HG03565 (cell line): ENCODE measurements around the gene KLHL11.
"Not testable (repeated sequence)": the region's sequence is repeated elsewhere in the genome, so short reads cannot be mapped to it uniquely, and the experiment has no call there.

Source experiments
- ATAC-seq: cut with Tn5 transposase; IDR thresholded peaks from one replicate; pipeline ENCODE4 v1.9.1; 2021; ENCODE audit warnings: mild to moderate bottlenecking, moderate library complexity; ENCODE audit not compliant: unreplicated experiment

Gene KLHL11

GRCh38 chr17:41888332-41888965, 23.2 kb upstream of the KLHL11 start:
- ATAC-seq = no peak

GRCh38 chr17:41885733-41886132, 20.5 kb upstream of the KLHL11 start:
- ATAC-seq = no peak

- no peak for ATAC-seq
These were observed 17.5 kb upstream of the KLHL11 start for GRCh38 chr17:41882756-41883155.

- ATAC-seq = no peak
These were observed 14.9 kb upstream of the KLHL11 start for GRCh38 chr17:41880130-41880529.

- not testable (repeated sequence) for ATAC-seq
These were observed 9.1 kb upstream of the KLHL11 start for GRCh38 chr17:41874293-41874670.

- ATAC-seq = no peak
These were observed 8.5 kb upstream of the KLHL11 start for GRCh38 chr17:41873559-41874292.

GRCh38 chr17:41871789-41872188, 6.6 kb upstream of the KLHL11 start:
- no peak for ATAC-seq

GRCh38 chr17:41870627-41871026, 5.4 kb upstream of the KLHL11 start:
- ATAC-seq = no peak

- no peak for ATAC-seq
These were observed 4.9 kb upstream of the KLHL11 start for GRCh38 chr17:41870097-41870496.

GRCh38 chr17:41869426-41869825, 4.2 kb upstream of the KLHL11 start:
- ATAC-seq = no peak

GRCh38 chr17:41868568-41868967, 3.3 kb upstream of the KLHL11 start:
- ATAC-seq = no peak

- no peak for ATAC-seq
These were observed 322 bp upstream of the KLHL11 start for GRCh38 chr17:41865596-41865893.

GRCh38 chr17:41864498-41864835, 756 bp downstream of the KLHL11 start:
- ATAC-seq = no peak

- no peak for ATAC-seq
These were observed 2.0 kb downstream of the KLHL11 start for GRCh38 chr17:41863074-41863848.

- ATAC-seq = no peak
These were observed 4.8 kb downstream of the KLHL11 start for GRCh38 chr17:41860254-41860931.

GRCh38 chr17:41851382-41851781, 13.8 kb downstream of the KLHL11 start:
- not testable (repeated sequence) for ATAC-seq

GRCh38 chr17:41849251-41849990, 15.8 kb downstream of the KLHL11 start:
- no peak for ATAC-seq

GRCh38 chr17:41848788-41849187, 16.4 kb downstream of the KLHL11 start:
- no peak for ATAC-seq

- ATAC-seq = no peak
These were observed 20.3 kb downstream of the KLHL11 start for GRCh38 chr17:41844971-41845370.

- ATAC-seq = not testable (repeated sequence)
These were observed 24.4 kb downstream of the KLHL11 start for GRCh38 chr17:41840781-41841180.

GRCh38 chr17:41839448-41839847, 25.8 kb downstream of the KLHL11 start:
- ATAC-seq = not testable (repeated sequence)
